ENCODE measurements around the gene SYK. TPM values are rescaled to one million over a fixed set of nuclear protein-coding genes. Genes with fewer than 3 reads are reported as not detected.
A peak's percentile ranks its signal among the peaks of the same experiment; 100 is the strongest.
"Not testable (repeated sequence)": the region's sequence is repeated elsewhere in the genome, so short reads cannot be mapped to it uniquely, and the experiment has no call there.

Gene SYK
- 4.6 and 5.3 TPM in 2 replicates for total RNA-seq (2022)
- percentile 45 among the genes with signal in this experiment for Bru-seq, nascent RNA
- percentile 41 among the genes with signal in this experiment for BruChase-seq, experiment 1, labeled RNA remaining after a 2-hour chase
- percentile 40 among the genes with signal in this experiment for BruChase-seq, experiment 2, labeled RNA remaining after a 6-hour chase
- long read RNA-seq, full-length matches to known transcripts = 1 of 9 reads
- long read RNA-seq, partial matches to known transcripts = 5 of 9 reads
- long read RNA-seq, other reads (novel, unspliced or antisense) = 3 of 9 reads

DNA sequence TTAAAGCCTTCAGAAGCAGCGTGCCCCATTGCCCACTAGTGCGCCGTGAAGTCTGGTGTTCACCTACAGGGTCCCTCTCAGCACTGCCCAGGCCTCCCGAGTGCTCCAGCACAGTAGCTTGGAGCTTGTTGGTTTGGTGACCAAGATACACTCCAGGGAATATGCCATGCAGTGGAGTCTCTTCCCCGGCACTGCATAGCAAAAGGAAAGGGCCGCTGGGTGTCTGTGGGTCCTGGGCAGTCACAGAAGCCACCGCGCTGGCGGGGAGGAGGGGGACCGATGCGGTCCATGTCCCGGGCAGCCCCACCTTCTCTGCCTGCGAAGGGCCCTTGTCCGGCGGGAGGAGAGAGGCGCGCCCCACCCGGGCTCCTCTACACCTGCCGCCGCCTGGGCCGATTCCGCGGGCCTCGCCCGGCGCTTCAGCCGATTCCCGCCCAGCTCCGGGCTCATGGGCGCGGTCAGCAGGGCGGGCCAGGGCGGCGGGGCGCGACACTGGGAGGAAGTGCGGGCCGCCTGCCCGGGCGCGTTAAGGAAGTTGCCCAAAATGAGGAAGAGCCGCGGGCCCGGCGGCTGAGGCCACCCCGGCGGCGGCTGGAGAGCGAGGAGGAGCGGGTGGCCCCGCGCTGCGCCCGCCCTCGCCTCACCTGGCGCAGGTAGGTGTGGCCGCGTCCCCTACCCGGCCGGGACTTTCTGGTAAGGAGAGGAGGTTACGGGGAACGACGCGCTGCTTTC, at the start of gene SYK:
TSS of gene SYK (plus strand) at position 579 of the 732 bp plus-strand sequence. CDS start 42,080 bp downstream, outside the sequence.
- H3K9me3 Mint-ChIP-seq (ENCODE audit: unreplicated experiment) = no peaks in the 10 kb centered on the region
- H3K36me3 Mint-ChIP-seq (ENCODE audit: insufficient read depth, unreplicated experiment) = no peaks in the 10 kb centered on the region
- Histone ChIP-seq H3K9me3 (no peaks in the 10 kb centered on the region), H3K36me3 (ENCODE audit: control insufficient read depth, insufficient read depth, low read length) (no peaks in the 10 kb centered on the region), H3K27me3 (replicated peaks; ENCODE audit: control insufficient read depth, insufficient read depth, low read length) (no peaks in the 10 kb centered on the region), H3K4me1 (no peaks in the 10 kb centered on the region), H3K4me3 (ENCODE audit: low read depth, low read length) (peak within 1 kb of the TSS; percentile 37)
- no peaks in the 10 kb centered on the region for H3K4me1 Mint-ChIP-seq (ENCODE audit: low read depth, unreplicated experiment)
- DNase-seq = peak; percentile 45 to 50
- H3K27ac Mint-ChIP-seq (ENCODE audit: unreplicated experiment) = peak within 1 kb of the TSS; percentile 86
- peak within 1 kb of the TSS; percentile 88 for H3K4me3 Mint-ChIP-seq (ENCODE audit: unreplicated experiment)
- ChIA-PET POLR2A (no interaction called here), CTCF (no interaction called here)
- intact Hi-C loops (cut with micrococcal nuclease; ENCODE audit: unreplicated experiment) = no loop called here
- TF ChIP-seq, protein P1, sequence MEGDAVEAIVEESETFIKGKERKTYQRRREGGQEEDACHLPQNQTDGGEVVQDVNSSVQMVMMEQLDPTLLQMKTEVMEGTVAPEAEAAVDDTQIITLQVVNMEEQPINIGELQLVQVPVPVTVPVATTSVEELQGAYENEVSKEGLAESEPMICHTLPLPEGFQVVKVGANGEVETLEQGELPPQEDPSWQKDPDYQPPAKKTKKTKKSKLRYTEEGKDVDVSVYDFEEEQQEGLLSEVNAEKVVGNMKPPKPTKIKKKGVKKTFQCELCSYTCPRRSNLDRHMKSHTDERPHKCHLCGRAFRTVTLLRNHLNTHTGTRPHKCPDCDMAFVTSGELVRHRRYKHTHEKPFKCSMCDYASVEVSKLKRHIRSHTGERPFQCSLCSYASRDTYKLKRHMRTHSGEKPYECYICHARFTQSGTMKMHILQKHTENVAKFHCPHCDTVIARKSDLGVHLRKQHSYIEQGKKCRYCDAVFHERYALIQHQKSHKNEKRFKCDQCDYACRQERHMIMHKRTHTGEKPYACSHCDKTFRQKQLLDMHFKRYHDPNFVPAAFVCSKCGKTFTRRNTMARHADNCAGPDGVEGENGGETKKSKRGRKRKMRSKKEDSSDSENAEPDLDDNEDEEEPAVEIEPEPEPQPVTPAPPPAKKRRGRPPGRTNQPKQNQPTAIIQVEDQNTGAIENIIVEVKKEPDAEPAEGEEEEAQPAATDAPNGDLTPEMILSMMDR (IDR thresholded peaks at IDR 0.05; ENCODE audit: insufficient read depth in 1 of 2, low read depth in 1 of 2, low read length in 1 of 2, severe bottlenecking in 1 of 2, unreplicated experiment in 1 of 2) = no peak
- no TSS peak for BruUV-seq (replicated peaks)
- peaks cover 8% of the 10 kb centered on the region for H3K27me3 Mint-ChIP-seq (ENCODE audit: insufficient read depth, unreplicated experiment)

GRCh38 chr9:90755514-90756371, 45.9 kb upstream of the SYK start:
- H3K27me3 ChIP-seq (replicated peaks; ENCODE audit: control insufficient read depth, insufficient read depth, low read length); H3K36me3 Mint-ChIP-seq (ENCODE audit: insufficient read depth, unreplicated experiment); H3K4me3 ChIP-seq (ENCODE audit: low read depth, low read length); BruUV-seq (replicated peaks); H3K4me1 ChIP-seq; H3K4me3 Mint-ChIP-seq (ENCODE audit: unreplicated experiment); H3K27ac Mint-ChIP-seq (ENCODE audit: unreplicated experiment); H3K36me3 ChIP-seq (ENCODE audit: control insufficient read depth, insufficient read depth, low read length); H3K9me3 Mint-ChIP-seq (ENCODE audit: unreplicated experiment); CTCF ChIA-PET; POLR2A ChIA-PET; H3K9me3 ChIP-seq; H3K27me3 Mint-ChIP-seq (ENCODE audit: insufficient read depth, unreplicated experiment); H3K4me1 Mint-ChIP-seq (ENCODE audit: low read depth, unreplicated experiment): not testable (repeated sequence)
- TF ChIP-seq, protein P1 (IDR thresholded peaks at IDR 0.05; ENCODE audit: insufficient read depth in 1 of 2, low read depth in 1 of 2, low read length in 1 of 2, severe bottlenecking in 1 of 2, unreplicated experiment in 1 of 2) = peak; percentile 24 to 47
- intact Hi-C loops (cut with micrococcal nuclease; ENCODE audit: unreplicated experiment) = loop anchor here (5.0 kb wide), 3 partner anchors 117 to 613 kb away; no protein-coding TSS in a partner anchor
- peak; percentile 49 to 52 for DNase-seq

DNA sequence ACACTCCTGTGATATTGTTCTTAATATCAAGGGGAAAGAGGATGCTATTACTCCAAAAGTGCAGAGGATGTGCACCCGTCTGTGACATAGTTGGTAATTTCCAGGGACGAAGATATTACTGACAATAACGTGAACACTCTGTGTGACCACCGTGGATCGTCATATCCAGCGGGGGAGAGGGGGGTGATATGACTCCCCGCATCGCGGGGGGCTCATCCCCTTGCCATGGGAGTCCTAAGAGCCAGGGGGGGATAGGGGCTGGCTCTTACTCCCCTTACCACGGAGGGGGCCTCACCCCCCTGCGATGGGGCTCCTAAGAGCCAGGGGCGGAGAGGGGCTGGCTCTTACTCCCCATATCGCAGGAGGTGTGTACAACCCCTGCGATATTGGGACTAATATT, 41.0 kb upstream of the SYK start:
- H3K9me3 ChIP-seq; CTCF ChIA-PET; H3K27ac Mint-ChIP-seq (ENCODE audit: unreplicated experiment); BruUV-seq (replicated peaks); H3K4me3 Mint-ChIP-seq (ENCODE audit: unreplicated experiment); H3K4me1 ChIP-seq; DNase-seq; H3K27me3 ChIP-seq (replicated peaks; ENCODE audit: control insufficient read depth, insufficient read depth, low read length); H3K36me3 ChIP-seq (ENCODE audit: control insufficient read depth, insufficient read depth, low read length); H3K9me3 Mint-ChIP-seq (ENCODE audit: unreplicated experiment); H3K4me3 ChIP-seq (ENCODE audit: low read depth, low read length); POLR2A ChIA-PET; H3K36me3 Mint-ChIP-seq (ENCODE audit: insufficient read depth, unreplicated experiment); H3K4me1 Mint-ChIP-seq (ENCODE audit: low read depth, unreplicated experiment); intact Hi-C loops (cut with micrococcal nuclease; ENCODE audit: unreplicated experiment); H3K27me3 Mint-ChIP-seq (ENCODE audit: insufficient read depth, unreplicated experiment): not testable (repeated sequence)

Measured in Caco-2 (cell line).